Endothelial cell of umbilical vein (primary cell): ENCODE results near the gene MIS18A.

Source experiments
- JUN ChIP-seq: IDR thresholded peaks from 2 replicates; pipeline ENCODE4 v1.6.1; 2011; ENCODE audit warnings: borderline replicate concordance, low read depth; ENCODE audit not compliant: insufficient read length, insufficient read depth
- MYC ChIP-seq: IDR thresholded peaks from one replicate; pipeline ENCODE4 v1.6.1; 2011; ENCODE audit warnings: mild to moderate bottlenecking, low read depth, low read length
- POLR2A ChIP-seq: IDR thresholded peaks from 2 replicates; pipeline ENCODE4 v1.6.1; 2012; ENCODE audit warnings: low read depth, mild to moderate bottlenecking, control low read depth, low read length
- POLR2AphosphoS5 ChIP-seq: IDR thresholded peaks from 2 replicates; pipeline ENCODE4 v1.6.1; 2012; ENCODE audit warnings: low read depth, mild to moderate bottlenecking, control low read depth, low read length, moderate library complexity; ENCODE audit not compliant: insufficient read depth
- TF ChIP-seq, protein P1 (sequence below), 2 donors: IDR thresholded peaks; 1 replicate in 1 of 2; 2 replicates in 1 of 2; pipeline ENCODE4 v1.5.1; 2011; ENCODE audit warnings: low read length in 2 of 2, mild to moderate bottlenecking in 2 of 2, moderate library complexity in 2 of 2, control low read depth in 1 of 2, inconsistent platforms in 1 of 2, low read depth in 1 of 2; ENCODE audit not compliant: insufficient read depth in 1 of 2; ENCODE audit errors: extremely low read depth in 1 of 2

DNA sequence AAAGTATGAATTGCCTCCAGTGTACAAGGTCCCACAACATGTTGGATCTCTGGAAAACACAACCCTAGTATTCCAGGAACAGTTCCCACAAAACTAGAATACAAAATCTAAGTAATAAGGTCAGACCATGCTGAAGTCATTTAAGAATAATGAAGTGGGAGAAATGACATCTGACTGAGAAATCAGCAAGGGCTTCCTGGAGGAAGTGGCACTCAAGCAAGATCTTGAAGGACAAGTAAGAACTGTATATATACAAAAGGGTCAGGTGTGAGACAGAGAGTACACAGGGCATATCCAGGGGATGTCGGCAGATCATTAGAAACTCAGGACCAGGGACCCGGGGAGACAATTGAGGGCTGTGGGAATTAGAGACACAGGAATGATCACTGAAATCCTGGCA, 18.7 kb downstream of the MIS18A start:
- TF ChIP-seq POLR2AphosphoS5 (no peak), POLR2A (no peak), JUN (no peak), MYC (no peak)
- TF ChIP-seq, protein P1, sequence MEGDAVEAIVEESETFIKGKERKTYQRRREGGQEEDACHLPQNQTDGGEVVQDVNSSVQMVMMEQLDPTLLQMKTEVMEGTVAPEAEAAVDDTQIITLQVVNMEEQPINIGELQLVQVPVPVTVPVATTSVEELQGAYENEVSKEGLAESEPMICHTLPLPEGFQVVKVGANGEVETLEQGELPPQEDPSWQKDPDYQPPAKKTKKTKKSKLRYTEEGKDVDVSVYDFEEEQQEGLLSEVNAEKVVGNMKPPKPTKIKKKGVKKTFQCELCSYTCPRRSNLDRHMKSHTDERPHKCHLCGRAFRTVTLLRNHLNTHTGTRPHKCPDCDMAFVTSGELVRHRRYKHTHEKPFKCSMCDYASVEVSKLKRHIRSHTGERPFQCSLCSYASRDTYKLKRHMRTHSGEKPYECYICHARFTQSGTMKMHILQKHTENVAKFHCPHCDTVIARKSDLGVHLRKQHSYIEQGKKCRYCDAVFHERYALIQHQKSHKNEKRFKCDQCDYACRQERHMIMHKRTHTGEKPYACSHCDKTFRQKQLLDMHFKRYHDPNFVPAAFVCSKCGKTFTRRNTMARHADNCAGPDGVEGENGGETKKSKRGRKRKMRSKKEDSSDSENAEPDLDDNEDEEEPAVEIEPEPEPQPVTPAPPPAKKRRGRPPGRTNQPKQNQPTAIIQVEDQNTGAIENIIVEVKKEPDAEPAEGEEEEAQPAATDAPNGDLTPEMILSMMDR (IDR thresholded peaks at IDR 0.05; ENCODE audit: extremely low read depth in 1 of 2, insufficient read depth in 1 of 2, low read depth in 1 of 2, low read length in 2 of 2): no peak
